Central memory CD4-positive, alpha-beta T cell (primary cell): ENCODE results near the gene PARD3.
"Not testable (repeated sequence)": the region's sequence is repeated elsewhere in the genome, so short reads cannot be mapped to it uniquely, and the experiment has no call there.

Experiments used
- DNase-seq: peaks from one replicate; pipeline ENCODE4 v3.0.0; 2022

The PARD3 gene

GRCh38 chr10:34078745-34079470 lies 736.2 kb downstream of the PARD3 start:
- no peak for DNase-seq

- DNase-seq: no peak
Measured at GRCh38 chr10:34078017-34078744, 736.9 kb downstream of the PARD3 start.

- DNase-seq: no peak
Measured at GRCh38 chr10:34076443-34076842, 738.7 kb downstream of the PARD3 start.

GRCh38 chr10:34075254-34075926 lies 739.7 kb downstream of the PARD3 start:
- DNase-seq: no peak

- DNase-seq: no peak
Measured at GRCh38 chr10:34074051-34074450, 741.0 kb downstream of the PARD3 start.

GRCh38 chr10:34067741-34068140 lies 747.4 kb downstream of the PARD3 start:
- not testable (repeated sequence) for DNase-seq

- no peak for DNase-seq
Measured at GRCh38 chr10:34063592-34063991, 751.5 kb downstream of the PARD3 start.

GRCh38 chr10:34061841-34062240 lies 753.3 kb downstream of the PARD3 start:
- no peak for DNase-seq
